KOPT-K1 (cell line): ENCODE data around the gene ARL6IP5.

Source experiments
- H3K27ac ChIP-seq: fragments of 200-600 bp; sonication (generic); 2 replicates; pipeline ENCODE4 v1.5.1; 2016; ENCODE audit warnings: antibody characterized with exemption, mild to moderate bottlenecking, low read depth, low read length; ENCODE audit not compliant: poor library complexity, severe bottlenecking
- H3K36me3 ChIP-seq: fragments of 200-600 bp; sonication (generic); 2 replicates; pipeline ENCODE4 v1.5.1; 2017; ENCODE audit warnings: antibody characterized with exemption, mild to moderate bottlenecking, low read length, moderate library complexity; ENCODE audit not compliant: insufficient read depth
- H3K9me3 ChIP-seq: fragments of 200-600 bp; sonication (generic); 2 replicates; pipeline ENCODE4 v1.5.1; 2017; ENCODE audit warnings: antibody characterized with exemption, low read length, mild to moderate bottlenecking; ENCODE audit not compliant: insufficient read depth, poor library complexity, severe bottlenecking

ARL6IP5 gene

GRCh38 chr3:69119681-69120080, 34.9 kb downstream of the ARL6IP5 start:
- Histone ChIP-seq H3K36me3 (no peaks in the 10 kb centered on the region), H3K9me3 (no peaks in the 10 kb centered on the region), H3K27ac (no peak overlapping the region)

DNA sequence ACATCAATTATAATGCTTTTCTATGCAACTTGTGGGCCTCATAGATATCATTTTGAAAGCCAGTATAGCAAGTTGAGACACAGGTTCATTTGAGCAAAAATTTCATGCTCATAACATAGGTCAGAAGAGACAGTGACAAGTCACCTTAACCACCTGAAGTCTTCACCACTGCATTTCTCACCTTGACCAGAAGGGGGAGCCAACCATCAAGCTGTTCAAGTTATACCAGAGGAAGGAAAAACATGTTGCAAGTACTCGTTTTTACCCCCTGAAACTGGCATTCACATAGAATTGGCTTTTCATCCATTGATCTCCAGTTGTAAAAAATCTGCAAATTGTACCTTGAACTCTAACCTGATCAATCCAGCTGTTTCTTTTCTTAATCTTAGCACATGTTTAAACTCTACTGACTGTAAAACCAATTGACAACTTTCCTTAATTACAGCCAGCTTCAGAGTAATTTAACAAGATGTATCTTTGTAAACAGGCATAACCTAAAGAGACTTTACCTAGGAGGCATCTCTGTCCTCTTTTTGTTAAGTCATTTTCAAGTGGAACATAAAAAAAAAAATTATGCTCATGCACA, 36.2 kb downstream of the ARL6IP5 start:
- H3K36me3 ChIP-seq = no peaks in the 10 kb centered on the region
- H3K27ac ChIP-seq = no peak overlapping the region
- H3K9me3 ChIP-seq = no peaks in the 10 kb centered on the region

DNA sequence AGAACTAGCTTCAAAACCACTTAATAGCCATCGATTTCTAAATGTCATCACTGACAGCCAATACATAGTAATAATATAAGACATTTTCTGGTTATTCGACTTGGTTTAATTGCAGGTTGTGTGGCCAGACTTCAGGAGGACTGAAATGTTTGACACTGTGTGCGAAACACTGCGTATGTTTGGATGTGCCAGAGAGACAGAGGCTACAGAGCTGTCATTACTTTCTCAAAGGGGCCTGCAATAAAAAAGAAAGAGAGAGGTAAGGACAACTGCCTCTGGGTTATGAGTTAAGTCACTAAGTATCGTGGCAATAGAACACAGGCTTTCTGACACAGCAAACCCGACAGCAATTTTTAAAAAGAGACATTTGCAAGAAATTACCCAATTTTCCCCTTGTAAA, 36.8 kb downstream of the ARL6IP5 start:
- Histone ChIP-seq H3K36me3 (no peaks in the 10 kb centered on the region), H3K27ac (no peak overlapping the region), H3K9me3 (no peaks in the 10 kb centered on the region)

DNA sequence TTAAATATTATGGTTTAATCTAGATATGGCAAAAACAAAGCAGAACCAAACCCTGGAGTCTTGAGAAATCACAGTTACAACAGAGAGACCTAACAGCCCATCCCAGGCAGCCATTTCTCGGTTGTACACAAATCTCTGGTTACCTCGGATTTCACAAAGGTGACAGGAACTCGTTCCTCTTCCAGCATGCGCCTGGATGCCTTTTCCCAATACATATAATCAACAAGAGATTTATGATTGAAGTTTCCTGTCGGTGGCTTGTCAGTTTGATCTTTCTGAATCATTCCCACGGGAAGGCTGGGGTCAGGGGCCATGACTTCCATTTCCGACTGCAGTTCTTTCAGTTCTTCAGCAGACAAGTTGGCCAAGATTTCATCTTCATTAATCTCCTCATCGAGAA, 37.2 kb downstream of the ARL6IP5 start:
- H3K27ac ChIP-seq = no peak overlapping the region
- no peaks in the 10 kb centered on the region for H3K9me3 ChIP-seq
- H3K36me3 ChIP-seq = no peaks in the 10 kb centered on the region

GRCh38 chr3:69122403-69122802, 37.7 kb downstream of the ARL6IP5 start, which contains the start of gene LMOD3:
TSS of gene LMOD3 (minus strand) at chr3:69122595. CDS start at chr3:69122386, 209 bp downstream.
- H3K36me3 ChIP-seq = no peaks in the 10 kb centered on the region
- H3K27ac ChIP-seq = no peak within 1 kb of the TSS
- no peaks in the 10 kb centered on the region for H3K9me3 ChIP-seq

- H3K9me3 ChIP-seq = no peaks in the 10 kb centered on the region
Measured at GRCh38 chr3:69126216-69126615, 41.5 kb downstream of the ARL6IP5 start.

DNA sequence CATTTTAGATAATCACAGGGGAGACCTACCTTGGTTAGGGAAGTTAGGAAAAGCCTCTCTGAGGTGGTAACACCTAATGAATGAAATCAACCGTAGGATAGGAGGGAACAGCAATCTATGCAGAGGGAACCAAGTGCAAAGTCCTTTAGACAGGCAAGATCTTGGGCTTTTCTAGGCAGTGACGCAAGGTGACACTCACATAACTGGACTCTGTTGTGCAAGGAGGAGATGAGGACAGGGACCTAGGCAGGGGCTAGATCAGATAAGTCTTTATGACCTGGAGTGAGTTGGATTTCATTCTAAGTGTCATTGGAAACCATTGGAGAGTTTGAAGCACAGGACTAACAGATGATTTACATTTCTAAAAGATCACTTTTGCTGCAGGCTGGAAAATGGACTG, 42.3 kb downstream of the ARL6IP5 start:
- Histone ChIP-seq H3K27ac (no peak overlapping the region), H3K9me3 (no peaks in the 10 kb centered on the region), H3K36me3 (no peaks in the 10 kb centered on the region)

More at GRCh38 chr3:69126216-69126615, 41.5 kb downstream of the ARL6IP5 start:
- H3K36me3 ChIP-seq = no peaks in the 10 kb centered on the region
- H3K27ac ChIP-seq = no peak overlapping the region

- H3K9me3 ChIP-seq = no peaks in the 10 kb centered on the region
- H3K36me3 ChIP-seq = no peaks in the 10 kb centered on the region
- H3K27ac ChIP-seq = no peak overlapping the region
Measured at GRCh38 chr3:69128509-69128908, 43.8 kb downstream of the ARL6IP5 start.

GRCh38 chr3:69129531-69129930, 44.8 kb downstream of the ARL6IP5 start:
- H3K27ac ChIP-seq = no peak overlapping the region
- H3K9me3 ChIP-seq = no peaks in the 10 kb centered on the region
- H3K36me3 ChIP-seq = no peaks in the 10 kb centered on the region

DNA sequence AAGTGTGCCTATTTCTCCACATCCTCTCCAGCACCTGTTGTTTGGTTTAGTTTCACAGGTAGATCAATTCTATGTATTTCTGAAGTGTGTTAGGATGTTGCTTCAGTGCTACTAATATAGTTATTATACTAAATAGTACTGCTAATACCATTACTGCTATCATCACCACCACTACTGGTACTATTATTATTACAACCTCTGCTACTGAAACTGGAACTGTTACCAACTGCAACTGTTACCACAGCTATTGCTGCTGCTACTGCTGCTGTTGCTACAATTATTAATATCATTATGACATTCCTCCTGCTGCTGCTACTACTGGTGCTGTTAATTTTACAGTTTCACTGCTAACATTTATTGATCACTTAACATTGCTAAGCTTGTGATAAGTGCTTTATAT, 46.0 kb downstream of the ARL6IP5 start:
- no peak overlapping the region for H3K27ac ChIP-seq
- no peaks in the 10 kb centered on the region for H3K9me3 ChIP-seq
- no peaks in the 10 kb centered on the region for H3K36me3 ChIP-seq

GRCh38 chr3:69137005-69137404, 52.3 kb downstream of the ARL6IP5 start:
- Histone ChIP-seq H3K27ac (no peak overlapping the region), H3K9me3 (no peaks in the 10 kb centered on the region), H3K36me3 (no peaks in the 10 kb centered on the region)

GRCh38 chr3:69137412-69137811, 52.7 kb downstream of the ARL6IP5 start:
- Histone ChIP-seq H3K27ac (no peak overlapping the region), H3K36me3 (no peaks in the 10 kb centered on the region), H3K9me3 (no peaks in the 10 kb centered on the region)

DNA sequence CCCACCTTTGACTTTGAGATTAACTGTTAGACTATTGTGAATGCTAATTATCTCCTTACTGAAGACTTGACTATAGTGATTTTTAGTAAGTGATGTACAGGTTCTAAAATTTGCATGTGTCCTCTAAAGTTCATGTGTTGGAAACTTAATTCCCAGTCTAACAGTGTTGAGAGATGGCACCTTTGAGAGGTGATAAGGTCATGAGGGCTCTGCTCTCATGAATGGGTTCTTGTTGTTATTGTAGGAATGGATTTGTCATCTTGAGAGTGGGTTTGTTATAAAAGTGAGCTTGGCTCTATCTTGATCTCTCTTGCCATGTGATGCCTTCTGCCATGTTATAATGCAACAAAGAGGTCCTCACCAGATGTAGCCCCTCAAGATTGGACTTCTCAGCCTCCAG, 56.6 kb downstream of the ARL6IP5 start:
- H3K9me3 ChIP-seq = no peaks in the 10 kb centered on the region
- no peak overlapping the region for H3K27ac ChIP-seq
- no peaks in the 10 kb centered on the region for H3K36me3 ChIP-seq

DNA sequence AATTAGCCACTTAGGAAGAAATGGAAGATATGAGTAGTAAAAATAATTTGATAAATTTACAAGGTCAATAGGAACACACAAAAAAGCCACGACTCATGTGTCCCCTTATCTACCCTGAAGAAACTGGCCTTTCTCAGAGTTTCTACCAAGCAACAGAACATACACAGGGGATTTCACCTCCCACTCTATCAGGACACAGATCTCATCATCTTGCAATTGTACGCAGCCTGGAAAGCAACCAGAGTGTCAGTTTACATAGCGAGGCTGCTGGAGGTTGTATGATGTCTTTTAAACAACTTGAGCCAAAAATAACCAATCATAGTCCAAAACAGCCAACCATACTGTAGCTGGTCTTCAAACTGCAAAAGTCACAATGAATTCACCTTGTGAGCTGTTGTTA, 57.4 kb downstream of the ARL6IP5 start:
- Histone ChIP-seq H3K9me3 (no peaks in the 10 kb centered on the region), H3K36me3 (no peaks in the 10 kb centered on the region), H3K27ac (no peak overlapping the region)

DNA sequence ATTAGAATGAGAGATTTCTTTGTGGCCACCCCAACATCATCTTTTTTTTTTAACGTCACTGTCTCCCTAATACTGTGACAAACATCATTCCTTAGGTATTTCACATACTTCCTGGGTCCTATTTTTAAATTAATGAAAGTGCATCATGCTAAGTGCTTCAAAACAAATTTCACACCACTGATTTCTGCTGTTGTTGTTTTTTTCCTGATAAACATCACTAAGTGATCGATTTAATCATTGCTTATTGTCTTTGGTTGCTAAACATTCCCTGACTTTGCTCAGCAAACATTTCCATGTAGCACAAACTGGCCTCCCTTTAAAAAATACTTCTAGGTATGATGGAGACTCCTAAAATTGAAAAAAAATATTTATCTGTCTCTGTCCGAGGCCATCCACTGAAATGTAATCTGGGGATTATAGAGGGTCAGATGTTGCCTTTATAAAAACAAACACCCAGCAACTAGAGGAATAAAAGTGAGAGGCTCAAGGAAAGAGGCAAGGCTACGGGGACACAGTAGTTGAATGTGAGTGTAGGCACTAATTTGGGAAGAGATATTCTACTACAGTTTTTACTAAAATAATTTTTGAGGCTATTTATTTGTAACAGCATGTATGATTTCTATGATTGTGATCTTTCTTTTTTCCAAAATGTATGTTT, 58.2 kb downstream of the ARL6IP5 start:
- Histone ChIP-seq H3K9me3 (no peaks in the 10 kb centered on the region), H3K27ac (no peak overlapping the region), H3K36me3 (no peaks in the 10 kb centered on the region)

- Histone ChIP-seq H3K27ac (no peak overlapping the region), H3K9me3 (no peaks in the 10 kb centered on the region), H3K36me3 (no peaks in the 10 kb centered on the region)
Measured at GRCh38 chr3:69143612-69144011, 58.9 kb downstream of the ARL6IP5 start.
